Esophagus squamous epithelium (tissue), 5 donors: ENCODE data around the gene TFF1. TPM values are rescaled to one million over a fixed set of nuclear protein-coding genes. Genes with fewer than 3 reads are reported as not detected.

ENCODE experiments used
- DNase-seq: peaks from one replicate; lab custom pipeline; 2025; lab: John Stamatoyannopoulos, UW
- H3K27ac ChIP-seq, 4 donors: fragments of 200-600 bp; sonication (generic); one replicate each; pipeline ENCODE4 v1.5.1; 2016 to 2019; ENCODE audit warnings: mild to moderate bottlenecking in 1 of 4
- H3K27me3 ChIP-seq, 4 donors: fragments of 200-600 bp; sonication (generic); 1 replicate in 3 of 4; 2 replicates in 1 of 4; pipeline versions ENCODE4 v1.5.1 to v1.6.0; 2017 to 2021; ENCODE audit warnings: antibody characterized with exemption in 1 of 4
- H3K36me3 ChIP-seq, 3 donors: fragments of 200-600 bp; sonication (generic); one replicate each; pipeline ENCODE4 v1.5.1; 2016 to 2019
- H3K4me1 ChIP-seq, 3 donors: fragments of 200-600 bp; sonication (generic); one replicate each; pipeline ENCODE4 v1.5.1; 2017 to 2019
- H3K4me3 ChIP-seq, 4 donors: fragments of 200-600 bp; sonication (generic); 1 replicate in 3 of 4; 2 replicates in 1 of 4; pipeline ENCODE4 v1.5.1; 2016 to 2019; ENCODE audit warnings: mild to moderate bottlenecking in 2 of 4, moderate library complexity in 1 of 4
- H3K9me3 ChIP-seq, 3 donors: fragments of 200-600 bp; sonication (generic); one replicate each; pipeline ENCODE4 v1.5.1; 2016 to 2019
- POLR2A ChIP-seq, 4 donors: fragments of 450-650 bp; IDR thresholded peaks; one replicate each; pipeline ENCODE4 v1.6.1; 2017; ENCODE audit warnings: antibody characterized with exemption in 4 of 4, mild to moderate bottlenecking in 4 of 4, moderate library complexity in 3 of 4
- WGBS, 2 donors: methylation state at CpG; one replicate each; pipeline ENCODE4 v1.1.5; 2018; 5-methylcytosine and 5-hydroxymethylcytosine counted together
- intact Hi-C: fragments of 100-400 bp; cut with DNase I; formaldehyde crosslinking; loops from one replicate; pipeline ENCODE4 v1.15.0; 2022
- total RNA-seq, 4 donors: library from RNA; depleted of rRNA; stranded (reverse); fragments of >200 nt; gene quantifications; one replicate each; pipeline ENCODE4 v1.1.0, GENCODE V29; 2016
- TF ChIP-seq, protein P1 (sequence below), 6 experiments: fragments of 450-650 bp in 4 of 6; fragments of 200-600 bp in 2 of 6; sonication (generic) in 2 of 6; IDR thresholded peaks; one replicate each; pipeline ENCODE4 v1.5.1; 2016 to 2019; ENCODE audit warnings: antibody characterized with exemption in 6 of 6, mild to moderate bottlenecking in 4 of 6, moderate library complexity in 4 of 6
- donor health status: DM: yes; HTN: yes; CAD: no.

Gene TFF1
- total RNA-seq, 4 donors from 2014 or later: not detected

DNA sequence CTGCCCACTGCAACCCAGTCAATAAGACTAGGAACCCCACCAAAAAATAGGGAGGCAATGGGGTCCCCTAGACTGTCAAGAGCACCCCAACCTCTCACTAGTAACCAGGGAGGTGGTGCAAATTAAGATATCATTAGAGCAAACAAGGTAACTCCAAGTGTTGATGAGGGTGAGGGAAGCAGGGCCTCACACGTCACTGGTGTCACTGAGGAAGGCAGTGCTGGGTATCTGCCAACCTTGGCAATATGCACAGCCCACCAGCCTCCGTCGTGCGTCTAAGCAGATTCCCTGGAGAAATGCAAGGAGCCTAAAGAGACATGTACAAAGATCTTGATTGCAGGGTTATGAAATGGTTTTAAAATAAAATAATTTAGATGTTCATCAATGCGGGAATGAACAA lies 41.1 kb upstream of the TFF1 start:
- Histone ChIP-seq H3K36me3 (no peaks in the 10 kb centered on the region), H3K27ac (no peak overlapping the region), H3K4me3 (no peak overlapping the region), H3K9me3 (no peaks in the 10 kb centered on the region), H3K27me3 (peaks cover 0 to 33% (median 0%) of the 10 kb centered on the region in 4 donors), H3K4me1 (peaks cover 0 to 10% (median 5%) of the 10 kb centered on the region in 3 donors)
- 74 to 79% methylated on average over 5 of the region's 5 CpGs for WGBS, 2 donors
- TF ChIP-seq, protein P1, sequence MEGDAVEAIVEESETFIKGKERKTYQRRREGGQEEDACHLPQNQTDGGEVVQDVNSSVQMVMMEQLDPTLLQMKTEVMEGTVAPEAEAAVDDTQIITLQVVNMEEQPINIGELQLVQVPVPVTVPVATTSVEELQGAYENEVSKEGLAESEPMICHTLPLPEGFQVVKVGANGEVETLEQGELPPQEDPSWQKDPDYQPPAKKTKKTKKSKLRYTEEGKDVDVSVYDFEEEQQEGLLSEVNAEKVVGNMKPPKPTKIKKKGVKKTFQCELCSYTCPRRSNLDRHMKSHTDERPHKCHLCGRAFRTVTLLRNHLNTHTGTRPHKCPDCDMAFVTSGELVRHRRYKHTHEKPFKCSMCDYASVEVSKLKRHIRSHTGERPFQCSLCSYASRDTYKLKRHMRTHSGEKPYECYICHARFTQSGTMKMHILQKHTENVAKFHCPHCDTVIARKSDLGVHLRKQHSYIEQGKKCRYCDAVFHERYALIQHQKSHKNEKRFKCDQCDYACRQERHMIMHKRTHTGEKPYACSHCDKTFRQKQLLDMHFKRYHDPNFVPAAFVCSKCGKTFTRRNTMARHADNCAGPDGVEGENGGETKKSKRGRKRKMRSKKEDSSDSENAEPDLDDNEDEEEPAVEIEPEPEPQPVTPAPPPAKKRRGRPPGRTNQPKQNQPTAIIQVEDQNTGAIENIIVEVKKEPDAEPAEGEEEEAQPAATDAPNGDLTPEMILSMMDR (IDR thresholded peaks at IDR 0.05): no peak
- no peak for TF ChIP-seq POLR2A (IDR thresholded peaks at IDR 0.05)
- intact Hi-C loops: no loop called here
- no peak for DNase-seq

DNA sequence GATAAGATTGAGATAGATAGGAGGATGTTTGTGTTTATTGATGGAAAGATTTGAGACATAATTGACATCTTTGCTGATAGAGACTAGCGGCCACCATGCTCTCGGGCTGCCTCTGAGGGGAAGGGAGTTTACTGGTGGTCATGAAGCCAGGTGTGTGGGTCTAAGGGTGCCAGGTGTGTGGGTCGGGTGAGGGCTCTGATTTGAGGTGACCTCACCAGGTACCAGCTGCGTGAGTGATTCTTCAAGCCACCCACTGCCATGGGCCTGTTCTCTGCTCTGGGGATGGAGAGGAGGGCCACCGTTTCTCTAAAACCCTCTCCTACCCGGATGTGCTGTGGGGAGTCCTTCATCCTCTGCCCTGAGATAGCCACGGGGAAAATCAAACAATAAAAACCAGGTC lies 40.5 kb upstream of the TFF1 start:
- TF ChIP-seq, protein P1 (IDR thresholded peaks at IDR 0.05): no peak
- TF ChIP-seq POLR2A (IDR thresholded peaks at IDR 0.05): no peak
- no peaks in the 10 kb centered on the region for H3K9me3 ChIP-seq
- H3K36me3 ChIP-seq: no peaks in the 10 kb centered on the region
- 81 to 92% methylated on average over 5 to 6 of the region's 7 CpGs for WGBS, 2 donors
- peaks cover 0 to 27% (median 0%) of the 10 kb centered on the region in 4 donors for H3K27me3 ChIP-seq
- intact Hi-C loops: no loop called here
- no peak overlapping the region for H3K4me3 ChIP-seq
- no peak for DNase-seq
- peaks cover 0 to 6% (median 3%) of the 10 kb centered on the region in 3 donors for H3K4me1 ChIP-seq
- peak overlapping the region in 1 of 4 donors; percentile 1 for H3K27ac ChIP-seq

DNA sequence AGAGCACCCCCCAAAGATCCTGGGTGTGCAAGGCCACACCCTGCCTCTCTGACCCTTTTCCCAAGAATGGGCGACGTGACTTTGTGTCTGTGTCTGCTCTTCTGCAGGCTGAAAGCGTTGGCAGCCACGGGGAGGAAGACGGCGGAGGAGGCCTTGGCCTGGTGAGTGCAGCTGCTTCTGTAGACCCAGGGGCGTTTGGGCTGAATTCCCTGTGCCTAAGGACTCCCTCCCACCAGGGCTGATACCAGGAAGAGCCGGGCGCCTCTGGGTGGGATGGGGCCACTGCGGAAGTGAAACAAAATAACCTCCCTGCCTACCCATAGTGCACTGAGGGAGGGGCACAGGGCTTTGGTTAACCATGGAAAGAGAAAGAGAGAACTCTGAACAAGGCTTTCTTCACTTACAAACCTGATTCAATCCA lies 39.9 kb upstream of the TFF1 start:
- 51 to 63% methylated on average over 7 to 9 of the region's 10 CpGs for WGBS, 2 donors
- Histone ChIP-seq H3K27ac (peak overlapping the region in 3 of 4 donors; percentile 15 to 45 (median 34)), H3K4me1 (no peaks in the 10 kb centered on the region), H3K36me3 (no peaks in the 10 kb centered on the region), H3K4me3 (peak overlapping the region in 3 of 4 donors; percentile 17 to 28 (median 18)), H3K9me3 (no peaks in the 10 kb centered on the region), H3K27me3 (peaks cover 0 to 20% (median 0%) of the 10 kb centered on the region in 4 donors)
- no peak for DNase-seq
- intact Hi-C loops: no loop called here
- TF ChIP-seq, protein P1 (IDR thresholded peaks at IDR 0.05): no peak
- TF ChIP-seq POLR2A (IDR thresholded peaks at IDR 0.05): no peak

DNA sequence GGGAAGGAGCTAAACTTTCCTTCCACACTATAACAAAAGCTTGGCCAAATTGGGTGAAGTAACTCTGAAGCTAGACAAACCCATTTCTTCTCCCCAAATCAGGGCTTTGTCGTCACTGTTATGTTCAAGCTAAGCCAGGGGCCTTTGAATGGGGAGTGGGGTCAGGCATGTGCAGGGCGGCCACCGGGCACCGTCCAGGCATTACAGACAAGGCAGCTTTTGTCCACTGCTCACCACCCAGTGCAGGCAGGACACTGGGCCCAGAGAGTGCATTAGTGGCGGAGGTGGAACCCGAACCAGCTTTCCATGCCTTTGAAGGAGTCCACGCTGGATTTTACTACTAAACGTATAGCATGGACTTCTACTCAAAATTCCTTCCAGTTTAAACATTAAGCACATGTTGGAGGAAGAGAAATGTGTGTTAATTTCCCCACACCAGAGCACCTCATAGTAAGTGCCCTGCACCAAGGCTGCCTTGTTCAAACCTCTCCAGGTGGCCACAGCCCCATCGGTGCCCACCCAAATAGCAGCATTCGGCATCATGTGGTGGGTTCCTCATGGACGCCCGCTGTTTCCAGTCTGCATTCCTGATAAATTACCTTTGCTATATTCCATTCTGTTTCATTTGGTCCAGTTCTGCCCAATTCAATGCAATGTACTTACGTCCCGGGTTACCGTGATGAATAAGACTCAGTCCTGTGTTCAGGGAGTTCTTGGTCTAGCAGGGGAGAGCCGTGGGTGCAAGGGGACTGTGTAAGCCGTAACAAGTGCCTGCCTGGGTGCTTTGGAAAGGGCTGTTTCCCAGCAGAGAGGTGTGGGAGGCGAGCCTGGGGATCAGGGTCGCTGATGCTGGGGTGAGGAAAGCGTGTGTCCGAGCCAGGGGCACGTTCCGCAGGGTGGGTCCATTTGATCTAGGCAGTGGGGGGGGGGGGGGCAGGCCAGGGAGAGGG lies 39.0 kb upstream of the TFF1 start:
- WGBS, 2 donors: 78 to 85% methylated on average over 13 to 16 of the region's 23 CpGs
- H3K4me1 ChIP-seq: no peaks in the 10 kb centered on the region
- peak overlapping the region in 3 of 4 donors; percentile 15 to 45 (median 34) for H3K27ac ChIP-seq
- peaks cover 0 to 16% (median 0%) of the 10 kb centered on the region in 4 donors for H3K27me3 ChIP-seq
- no peaks in the 10 kb centered on the region for H3K36me3 ChIP-seq
- DNase-seq: no peak
- intact Hi-C loops: no loop called here
- no peak for TF ChIP-seq POLR2A (IDR thresholded peaks at IDR 0.05)
- TF ChIP-seq, protein P1 (IDR thresholded peaks at IDR 0.05): no peak
- H3K9me3 ChIP-seq: no peaks in the 10 kb centered on the region
- peak overlapping the region in 3 of 4 donors; percentile 17 to 28 (median 18) for H3K4me3 ChIP-seq

DNA sequence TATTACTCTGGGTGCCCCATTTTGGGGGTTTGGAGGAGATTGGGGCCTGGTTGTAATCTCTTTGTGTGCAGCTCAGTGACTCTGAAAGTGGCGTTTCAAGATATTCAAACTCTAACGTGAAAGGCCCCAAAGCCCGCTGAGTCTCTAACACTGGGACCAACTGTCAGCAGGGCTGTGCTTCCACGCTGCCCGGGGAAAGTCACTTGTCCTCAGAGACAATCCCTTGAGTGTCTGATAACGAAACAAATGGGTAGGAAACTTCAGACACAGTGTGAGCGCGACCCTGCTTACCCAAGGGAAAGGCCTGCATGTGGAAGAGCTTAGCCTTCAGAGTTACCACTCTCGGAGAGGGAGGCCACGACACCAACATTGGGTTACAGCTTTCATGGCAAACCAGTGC lies 38.2 kb upstream of the TFF1 start:
- no peak for DNase-seq
- H3K4me3 ChIP-seq: peak overlapping the region in 3 of 4 donors; percentile 17 to 28 (median 18)
- intact Hi-C loops: no loop called here
- no peaks in the 10 kb centered on the region for H3K36me3 ChIP-seq
- H3K27me3 ChIP-seq: peaks cover 0 to 8% (median 0%) of the 10 kb centered on the region in 4 donors
- no peaks in the 10 kb centered on the region for H3K4me1 ChIP-seq
- H3K9me3 ChIP-seq: no peaks in the 10 kb centered on the region
- H3K27ac ChIP-seq: peak overlapping the region in 2 of 4 donors; percentile 19 to 37
- TF ChIP-seq, protein P1 (IDR thresholded peaks at IDR 0.05): no peak
- no peak for TF ChIP-seq POLR2A (IDR thresholded peaks at IDR 0.05)
- 63 to 88% methylated on average over 5 to 8 of the region's 10 CpGs for WGBS, 2 donors
